Tibial nerve (tissue), 4 donors: ENCODE data around the gene CYP1A2.

Experiments used
- CTCF ChIP-seq, 5 experiments: fragments of 200-600 bp in 3 of 5; fragments of 450-650 bp in 2 of 5; sonication (generic) in 3 of 5; IDR thresholded peaks; one replicate each; pipeline ENCODE4 v1.5.1; 2016 to 2019; ENCODE audit warnings: antibody characterized with exemption in 5 of 5, mild to moderate bottlenecking in 3 of 5, moderate library complexity in 2 of 5
- EP300 ChIP-seq, 2 donors: sonication (generic); formaldehyde crosslinking; IDR thresholded peaks; one replicate each; pipeline ENCODE4 v1.6.1; 2017; ENCODE audit warnings: antibody characterized with exemption in 2 of 2, mild to moderate bottlenecking in 1 of 2
- POLR2A ChIP-seq, 2 donors: fragments of 450-650 bp; IDR thresholded peaks; one replicate each; pipeline ENCODE4 v1.6.1; 2017; ENCODE audit warnings: antibody characterized with exemption in 2 of 2, mild to moderate bottlenecking in 2 of 2, moderate library complexity in 2 of 2

GRCh38 chr15:74709011-74709410, 39.6 kb upstream of the CYP1A2 start:
- TF ChIP-seq CTCF (IDR thresholded peaks at IDR 0.05) (no peak), POLR2A (IDR thresholded peaks at IDR 0.05) (no peak), EP300 (IDR thresholded peaks at IDR 0.05) (no peak)
